ENCODE data around the gene SLC9A7.
"Not testable (repeated sequence)": the region's sequence is repeated elsewhere in the genome, so short reads cannot be mapped to it uniquely, and the experiment has no call there.

SLC9A7 gene

DNA sequence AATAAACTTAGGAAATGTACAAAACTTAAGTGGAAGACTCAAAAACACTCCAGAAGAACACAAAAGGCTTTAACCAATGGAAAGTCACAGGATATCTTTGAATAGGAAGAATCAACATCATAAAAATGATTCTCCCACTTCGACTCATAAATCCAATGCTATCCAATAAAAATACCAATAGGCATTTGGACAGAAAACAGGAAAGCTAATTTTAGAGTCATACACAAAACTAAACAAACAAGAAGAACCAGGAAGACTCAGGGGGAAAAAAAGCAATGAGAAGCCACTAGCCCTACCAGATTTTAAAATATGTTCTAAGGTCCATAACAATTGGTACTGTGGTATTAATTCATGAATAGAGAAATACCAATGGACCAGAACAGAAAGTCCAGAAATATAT is 28.2 kb downstream of the SLC9A7 start:
- no peak overlapping the region for H3K4me3 ChIP-seq (IDR thresholded peaks at IDR 0.05; ENCODE audit: insufficient read depth, low read depth, low read length)
- H3K4me1 ChIP-seq (ENCODE audit: low read depth, poor library complexity, severe bottlenecking): no peaks in the 10 kb centered on the region
- no peak overlapping the region for H3K4me2 ChIP-seq
- no peak overlapping the region for H3K9ac ChIP-seq
- no peaks in the 10 kb centered on the region for H4K20me1 ChIP-seq (ENCODE audit: insufficient read depth)
- H2AFZ ChIP-seq (ENCODE audit: low read depth): no peak overlapping the region
- H3K27me3 ChIP-seq (ENCODE audit: insufficient read depth, low read depth): no peaks in the 10 kb centered on the region
- TF ChIP-seq, protein P1, sequence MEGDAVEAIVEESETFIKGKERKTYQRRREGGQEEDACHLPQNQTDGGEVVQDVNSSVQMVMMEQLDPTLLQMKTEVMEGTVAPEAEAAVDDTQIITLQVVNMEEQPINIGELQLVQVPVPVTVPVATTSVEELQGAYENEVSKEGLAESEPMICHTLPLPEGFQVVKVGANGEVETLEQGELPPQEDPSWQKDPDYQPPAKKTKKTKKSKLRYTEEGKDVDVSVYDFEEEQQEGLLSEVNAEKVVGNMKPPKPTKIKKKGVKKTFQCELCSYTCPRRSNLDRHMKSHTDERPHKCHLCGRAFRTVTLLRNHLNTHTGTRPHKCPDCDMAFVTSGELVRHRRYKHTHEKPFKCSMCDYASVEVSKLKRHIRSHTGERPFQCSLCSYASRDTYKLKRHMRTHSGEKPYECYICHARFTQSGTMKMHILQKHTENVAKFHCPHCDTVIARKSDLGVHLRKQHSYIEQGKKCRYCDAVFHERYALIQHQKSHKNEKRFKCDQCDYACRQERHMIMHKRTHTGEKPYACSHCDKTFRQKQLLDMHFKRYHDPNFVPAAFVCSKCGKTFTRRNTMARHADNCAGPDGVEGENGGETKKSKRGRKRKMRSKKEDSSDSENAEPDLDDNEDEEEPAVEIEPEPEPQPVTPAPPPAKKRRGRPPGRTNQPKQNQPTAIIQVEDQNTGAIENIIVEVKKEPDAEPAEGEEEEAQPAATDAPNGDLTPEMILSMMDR (conservative IDR thresholded peaks at IDR 0.05; ENCODE audit: low read depth, low read length): no peak
- no peaks in the 10 kb centered on the region for H3K79me2 ChIP-seq (ENCODE audit: insufficient read depth, low read depth)
- H3K27ac ChIP-seq: no peak overlapping the region
- H3K36me3 ChIP-seq (ENCODE audit: insufficient read depth): no peaks in the 10 kb centered on the region

DNA sequence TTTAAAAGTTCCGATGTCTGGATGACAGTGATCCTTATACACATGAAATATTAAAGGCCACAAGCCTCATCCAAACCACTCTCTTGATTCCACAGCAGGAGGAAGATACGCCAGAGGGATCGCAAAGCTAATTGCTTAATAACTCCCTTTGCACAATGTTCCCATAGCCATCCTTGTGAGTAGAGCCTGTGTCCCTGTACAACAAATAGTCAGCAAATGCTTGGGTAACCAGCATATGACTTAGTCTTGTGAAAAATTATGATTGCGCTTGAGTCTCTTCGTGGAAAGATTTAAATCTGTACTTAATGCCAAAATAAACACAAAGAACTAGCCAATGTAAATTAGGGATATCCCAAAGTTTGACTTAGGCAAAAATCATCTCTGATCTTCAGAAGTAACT is 31.5 kb downstream of the SLC9A7 start:
- no peak overlapping the region for H3K4me2 ChIP-seq
- no peaks in the 10 kb centered on the region for H4K20me1 ChIP-seq (ENCODE audit: insufficient read depth)
- H3K4me3 ChIP-seq (IDR thresholded peaks at IDR 0.05; ENCODE audit: insufficient read depth, low read depth, low read length): no peak overlapping the region
- H3K79me2 ChIP-seq (ENCODE audit: insufficient read depth, low read depth): no peaks in the 10 kb centered on the region
- H3K4me1 ChIP-seq (ENCODE audit: low read depth, poor library complexity, severe bottlenecking): no peaks in the 10 kb centered on the region
- TF ChIP-seq, protein P1 (conservative IDR thresholded peaks at IDR 0.05; ENCODE audit: low read depth, low read length): no peak
- H3K9ac ChIP-seq: no peak overlapping the region
- no peaks in the 10 kb centered on the region for H3K27me3 ChIP-seq (ENCODE audit: insufficient read depth, low read depth)
- H3K27ac ChIP-seq: no peak overlapping the region
- H2AFZ ChIP-seq (ENCODE audit: low read depth): no peak overlapping the region
- H3K36me3 ChIP-seq (ENCODE audit: insufficient read depth): no peaks in the 10 kb centered on the region

DNA sequence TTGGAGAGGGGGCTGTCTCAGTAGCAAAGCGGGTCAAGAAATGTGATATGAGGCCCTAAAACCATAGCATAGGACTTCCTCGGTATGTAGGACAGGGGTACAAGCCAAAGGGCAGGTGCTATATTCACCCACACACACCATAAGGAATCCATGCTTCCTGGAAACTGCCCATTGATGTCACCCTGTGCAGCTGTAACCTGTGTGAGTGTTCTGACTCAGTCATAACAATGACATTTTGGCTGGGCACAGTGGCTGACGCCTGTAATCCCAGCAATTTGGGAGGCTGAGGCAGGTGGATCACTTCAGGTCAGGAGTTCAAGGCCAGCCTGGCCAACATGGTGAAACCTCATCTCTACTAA is 35.4 kb downstream of the SLC9A7 start:
- not testable (repeated sequence) for H3K4me2 ChIP-seq; H3K27me3 ChIP-seq (ENCODE audit: insufficient read depth, low read depth); H3K4me3 ChIP-seq (IDR thresholded peaks at IDR 0.05; ENCODE audit: insufficient read depth, low read depth, low read length); H3K9ac ChIP-seq; H3K4me1 ChIP-seq (ENCODE audit: low read depth, poor library complexity, severe bottlenecking); H3K79me2 ChIP-seq (ENCODE audit: insufficient read depth, low read depth); H4K20me1 ChIP-seq (ENCODE audit: insufficient read depth); H3K27ac ChIP-seq; H3K36me3 ChIP-seq (ENCODE audit: insufficient read depth); H2AFZ ChIP-seq (ENCODE audit: low read depth)

DNA sequence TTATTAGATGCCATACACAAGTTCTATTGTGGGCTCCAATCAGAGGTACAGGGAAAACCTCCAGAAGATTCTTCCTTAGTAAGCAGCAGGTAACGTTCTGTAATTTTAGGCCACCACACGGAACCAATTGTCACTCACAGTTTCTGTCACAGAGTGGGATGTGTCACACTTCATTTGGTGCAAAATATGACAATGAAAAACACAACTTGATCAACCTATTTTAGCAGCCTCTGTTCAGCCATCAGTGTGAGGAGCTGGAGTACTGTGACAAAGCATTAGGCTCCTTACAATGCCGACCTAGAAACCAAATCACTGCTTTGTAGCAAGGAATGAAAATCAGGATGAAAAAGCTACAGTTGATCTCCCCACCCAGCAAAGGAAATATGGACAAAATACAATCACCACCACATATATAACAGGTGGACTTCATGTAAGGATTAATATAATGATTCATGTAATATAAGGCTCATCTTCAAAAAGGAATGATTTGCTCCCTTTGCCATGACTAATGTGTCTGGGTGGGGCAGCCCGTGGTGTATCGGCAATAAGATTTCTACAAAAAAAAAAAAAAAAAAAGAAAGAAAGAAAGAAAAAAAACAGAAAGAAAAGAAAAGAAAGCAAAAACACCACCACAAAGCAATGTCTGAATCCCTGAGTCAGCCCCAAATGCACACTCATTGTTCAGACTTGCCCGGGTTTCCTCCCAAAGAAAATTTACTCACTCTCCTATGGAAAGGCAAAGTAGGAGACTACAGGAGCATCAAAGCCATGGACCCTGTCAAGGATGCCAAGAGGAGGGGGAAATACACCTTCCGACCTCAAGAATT is 36.0 kb downstream of the SLC9A7 start:
- Histone ChIP-seq H4K20me1 (ENCODE audit: insufficient read depth) (no peaks in the 10 kb centered on the region), H2AFZ (ENCODE audit: low read depth) (no peak overlapping the region), H3K79me2 (ENCODE audit: insufficient read depth, low read depth) (no peaks in the 10 kb centered on the region)

DNA sequence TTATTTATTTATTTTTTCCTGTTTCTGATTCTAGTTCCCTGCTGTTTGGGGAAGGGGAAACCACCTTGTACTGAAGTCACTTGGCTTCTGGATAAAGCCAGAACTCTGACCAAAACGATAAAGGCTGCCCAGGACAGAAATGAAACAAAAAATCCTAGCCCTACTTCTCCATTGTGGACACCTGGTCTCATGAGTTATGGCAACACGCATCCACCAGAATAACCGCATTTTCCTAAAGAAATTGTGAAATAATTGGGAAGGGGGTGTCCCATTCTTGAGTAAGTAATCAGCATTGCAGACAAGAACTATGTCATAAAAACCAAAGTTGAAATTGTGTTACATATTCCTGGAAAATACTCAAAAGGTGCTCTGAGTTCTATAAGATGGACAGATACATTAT is 42.1 kb downstream of the SLC9A7 start:
- H3K27ac ChIP-seq: no peak overlapping the region
- no peaks in the 10 kb centered on the region for H4K20me1 ChIP-seq (ENCODE audit: insufficient read depth)
- no peak overlapping the region for H2AFZ ChIP-seq (ENCODE audit: low read depth)
- H3K27me3 ChIP-seq (ENCODE audit: insufficient read depth, low read depth): no peaks in the 10 kb centered on the region
- TF ChIP-seq, protein P1 (conservative IDR thresholded peaks at IDR 0.05; ENCODE audit: low read depth, low read length): no peak
- H3K79me2 ChIP-seq (ENCODE audit: insufficient read depth, low read depth): no peaks in the 10 kb centered on the region
- H3K4me3 ChIP-seq (IDR thresholded peaks at IDR 0.05; ENCODE audit: insufficient read depth, low read depth, low read length): no peak overlapping the region
- no peak overlapping the region for H3K4me2 ChIP-seq
- H3K4me1 ChIP-seq (ENCODE audit: low read depth, poor library complexity, severe bottlenecking): peaks cover 42% of the 10 kb centered on the region
- H3K9ac ChIP-seq: no peak overlapping the region
- H3K36me3 ChIP-seq (ENCODE audit: insufficient read depth): no peaks in the 10 kb centered on the region

More for the DNA sequence above, 36.0 kb downstream of the SLC9A7 start:
- Histone ChIP-seq H3K4me3 (IDR thresholded peaks at IDR 0.05; ENCODE audit: insufficient read depth, low read depth, low read length) (no peak overlapping the region), H3K4me2 (no peak overlapping the region), H3K36me3 (ENCODE audit: insufficient read depth) (no peaks in the 10 kb centered on the region), H3K4me1 (ENCODE audit: low read depth, poor library complexity, severe bottlenecking) (no peaks in the 10 kb centered on the region), H3K27ac (no peak overlapping the region), H3K9ac (no peak overlapping the region), H3K27me3 (ENCODE audit: insufficient read depth, low read depth) (no peaks in the 10 kb centered on the region)
- TF ChIP-seq, protein P1 (conservative IDR thresholded peaks at IDR 0.05; ENCODE audit: low read depth, low read length): no peak

All from KMS-11 (cell line).